Nucleus accumbens (tissue), 56 donors: ENCODE data around the gene REC8.
A peak's percentile ranks its signal among the peaks of the same experiment; 100 is the strongest.

Experiments
- DNase-seq, 56 donors: peaks; one replicate each; lab custom pipeline; 2025; lab: John Stamatoyannopoulos, UW

REC8 gene, protein sequence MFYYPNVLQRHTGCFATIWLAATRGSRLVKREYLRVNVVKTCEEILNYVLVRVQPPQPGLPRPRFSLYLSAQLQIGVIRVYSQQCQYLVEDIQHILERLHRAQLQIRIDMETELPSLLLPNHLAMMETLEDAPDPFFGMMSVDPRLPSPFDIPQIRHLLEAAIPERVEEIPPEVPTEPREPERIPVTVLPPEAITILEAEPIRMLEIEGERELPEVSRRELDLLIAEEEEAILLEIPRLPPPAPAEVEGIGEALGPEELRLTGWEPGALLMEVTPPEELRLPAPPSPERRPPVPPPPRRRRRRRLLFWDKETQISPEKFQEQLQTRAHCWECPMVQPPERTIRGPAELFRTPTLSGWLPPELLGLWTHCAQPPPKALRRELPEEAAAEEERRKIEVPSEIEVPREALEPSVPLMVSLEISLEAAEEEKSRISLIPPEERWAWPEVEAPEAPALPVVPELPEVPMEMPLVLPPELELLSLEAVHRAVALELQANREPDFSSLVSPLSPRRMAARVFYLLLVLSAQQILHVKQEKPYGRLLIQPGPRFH

DNA sequence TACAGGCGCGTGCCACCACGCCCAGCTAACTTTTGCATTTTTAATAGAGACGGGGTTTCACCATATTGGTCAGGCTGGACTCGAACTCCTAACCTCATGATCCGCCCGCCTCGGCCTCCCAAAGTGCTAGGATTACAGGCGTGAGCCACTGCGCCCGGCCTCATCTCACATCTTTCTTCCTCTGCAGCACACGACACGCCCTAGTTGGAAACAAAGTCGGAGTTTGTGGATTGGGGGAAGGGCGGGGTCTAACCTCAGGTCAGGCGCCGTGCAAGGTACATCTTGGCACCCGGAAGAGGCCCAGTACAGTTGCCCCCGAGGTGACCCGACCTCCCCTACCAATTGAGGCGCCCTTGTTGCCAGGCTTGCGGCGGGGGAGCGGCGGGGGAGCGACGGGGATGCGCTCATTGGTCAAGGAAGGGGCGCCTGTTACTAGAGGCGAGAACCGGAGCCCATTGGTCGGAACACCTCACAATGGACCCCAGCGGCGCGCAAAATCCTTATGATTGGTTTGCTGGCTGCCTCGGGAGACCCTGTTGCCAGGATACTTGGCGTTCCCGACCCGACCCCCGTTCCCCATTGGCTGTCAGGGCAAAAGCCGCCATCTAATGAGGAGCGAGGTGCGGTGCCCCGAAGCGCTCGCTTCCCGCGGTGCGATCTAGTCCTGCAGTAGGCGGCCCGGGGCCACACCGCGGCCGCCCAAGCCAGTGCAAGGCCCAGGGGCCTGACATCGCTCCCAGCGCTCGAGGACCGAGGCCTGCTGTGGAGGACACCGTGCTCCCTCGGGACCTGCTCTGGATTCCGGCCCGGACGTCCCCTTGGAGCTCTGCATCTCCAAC is at the start of gene REC8:
Gene REC8 (plus strand): TSS at position 659 of the 839 bp plus-strand sequence. CDS start 473 bp downstream, outside the sequence.
- peak; percentile 51 to 98 (median 90) for DNase-seq

DNA sequence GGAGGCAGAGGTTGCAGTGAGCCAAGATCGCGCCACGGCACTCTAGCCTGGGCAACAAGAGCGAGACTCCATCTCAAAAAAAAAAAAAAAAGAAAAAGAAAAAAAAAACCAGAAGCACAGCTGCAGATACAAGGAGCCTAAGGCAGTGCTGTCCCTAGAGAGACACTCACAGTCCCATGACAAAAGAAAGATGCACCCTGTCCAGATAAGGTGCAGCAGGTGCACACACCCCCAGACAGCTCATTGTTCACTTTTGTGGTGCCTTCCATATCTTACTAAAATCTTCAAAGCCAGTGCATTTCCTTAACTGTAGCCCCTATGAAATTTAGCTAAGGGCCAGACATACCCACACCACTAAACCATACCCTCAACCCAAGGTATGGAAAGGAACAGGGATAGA is 49.5 kb upstream of the REC8 start:
- DNase-seq = no peak

DNA sequence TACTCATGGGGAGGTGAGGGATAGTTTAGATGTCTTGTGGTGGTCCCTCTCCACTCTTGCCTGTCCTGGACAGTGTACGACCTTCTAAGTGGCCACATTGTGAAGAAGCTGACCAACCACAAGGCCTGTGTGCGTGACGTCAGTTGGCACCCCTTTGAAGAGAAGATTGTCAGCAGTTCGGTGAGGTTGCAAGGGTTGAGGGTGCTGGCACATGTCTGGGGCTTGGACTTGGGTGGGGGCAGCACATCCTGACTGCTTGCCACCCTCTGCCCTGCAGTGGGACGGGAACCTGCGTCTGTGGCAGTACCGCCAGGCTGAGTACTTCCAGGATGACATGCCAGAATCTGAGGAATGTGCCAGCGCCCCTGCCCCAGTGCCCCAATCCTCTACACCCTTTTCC is 49.0 kb upstream of the REC8 start:
- DNase-seq = no peak

DNA sequence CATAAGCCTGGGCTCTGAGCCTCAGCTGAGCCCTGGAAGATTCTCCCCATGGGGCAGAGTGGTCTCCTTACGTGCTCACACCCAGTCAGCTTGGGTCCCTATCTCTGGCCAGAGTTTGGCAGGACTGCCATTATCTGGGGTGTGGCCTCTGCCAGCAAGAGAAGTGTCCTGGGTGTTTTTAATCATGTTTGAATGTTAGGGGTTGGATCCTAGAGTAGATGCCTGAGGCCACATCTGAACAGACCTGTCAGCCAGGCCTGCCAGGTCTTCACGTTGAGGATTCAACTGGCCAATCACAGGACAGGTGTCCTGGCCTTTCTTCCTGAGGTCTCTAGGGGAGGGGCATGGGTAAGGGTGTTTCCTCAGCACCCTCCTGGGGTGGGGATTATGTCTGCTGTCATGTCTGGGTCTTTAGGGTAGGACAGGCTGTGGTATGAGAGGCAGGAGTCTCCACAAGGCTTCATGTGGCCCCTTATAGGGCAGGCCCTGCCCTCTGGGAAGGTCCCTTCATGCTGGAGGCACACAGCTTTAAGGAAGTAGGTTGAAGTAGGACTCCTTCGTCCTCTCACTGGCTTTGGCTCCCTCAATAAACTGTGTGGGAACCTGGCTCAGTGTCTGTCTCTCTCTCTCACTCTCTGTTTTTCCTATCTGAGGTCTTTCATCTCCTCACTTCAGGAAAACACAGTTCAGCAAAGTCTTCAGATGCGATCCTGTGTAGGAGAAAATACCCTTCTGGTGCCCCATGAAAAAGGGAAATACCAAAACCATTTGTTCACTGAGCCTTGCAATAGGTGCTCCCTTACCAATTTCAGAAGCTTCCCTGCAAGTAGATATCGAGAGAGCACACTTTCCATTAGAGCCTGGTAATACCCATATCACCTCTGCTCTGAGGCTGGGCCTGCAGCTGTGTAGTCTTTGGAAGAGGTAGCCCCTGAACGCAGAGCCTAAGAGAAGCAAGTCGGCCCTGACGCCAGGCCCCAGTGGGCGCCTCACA is 48.2 kb upstream of the REC8 start:
- DNase-seq = no peak

DNA sequence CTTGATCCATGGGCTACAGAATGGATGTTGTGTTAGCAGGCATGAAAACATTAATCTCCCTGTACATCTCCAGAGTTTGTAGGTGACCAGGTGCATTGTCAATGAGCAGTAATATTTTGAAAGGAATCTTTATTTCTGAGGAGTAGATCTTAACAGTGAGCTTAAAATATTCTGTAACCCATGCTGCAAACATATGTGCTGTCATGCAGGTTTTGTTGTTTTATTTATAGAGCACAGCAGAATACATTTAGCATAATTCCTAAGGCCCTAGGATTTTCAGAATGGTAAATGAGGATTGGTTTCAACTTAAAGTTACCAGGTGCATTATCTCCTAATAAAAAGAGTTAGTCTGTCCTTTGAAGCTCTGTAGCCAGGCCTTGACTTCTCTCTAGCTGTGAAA is 44.9 kb upstream of the REC8 start:
- no peak for DNase-seq

DNA sequence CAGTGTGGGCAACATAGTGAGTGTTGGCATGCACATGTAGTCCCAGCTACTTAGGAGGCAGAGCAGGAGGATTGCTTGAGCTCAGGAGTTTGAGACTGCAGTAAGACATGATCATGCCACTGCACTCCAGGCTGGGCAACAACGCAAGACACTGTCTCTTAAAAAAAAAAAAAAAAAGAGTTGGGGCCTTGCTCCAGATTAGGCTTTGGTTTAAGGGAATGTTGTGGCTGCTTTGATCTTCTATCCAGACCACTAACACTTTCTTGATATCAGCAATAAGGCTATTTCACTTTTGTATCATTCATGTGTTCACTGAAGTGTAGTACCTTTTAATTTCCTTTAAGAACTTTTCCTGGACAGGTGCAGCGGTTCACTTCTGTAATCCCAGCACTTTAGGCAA is 44.2 kb upstream of the REC8 start:
- no peak for DNase-seq

DNA sequence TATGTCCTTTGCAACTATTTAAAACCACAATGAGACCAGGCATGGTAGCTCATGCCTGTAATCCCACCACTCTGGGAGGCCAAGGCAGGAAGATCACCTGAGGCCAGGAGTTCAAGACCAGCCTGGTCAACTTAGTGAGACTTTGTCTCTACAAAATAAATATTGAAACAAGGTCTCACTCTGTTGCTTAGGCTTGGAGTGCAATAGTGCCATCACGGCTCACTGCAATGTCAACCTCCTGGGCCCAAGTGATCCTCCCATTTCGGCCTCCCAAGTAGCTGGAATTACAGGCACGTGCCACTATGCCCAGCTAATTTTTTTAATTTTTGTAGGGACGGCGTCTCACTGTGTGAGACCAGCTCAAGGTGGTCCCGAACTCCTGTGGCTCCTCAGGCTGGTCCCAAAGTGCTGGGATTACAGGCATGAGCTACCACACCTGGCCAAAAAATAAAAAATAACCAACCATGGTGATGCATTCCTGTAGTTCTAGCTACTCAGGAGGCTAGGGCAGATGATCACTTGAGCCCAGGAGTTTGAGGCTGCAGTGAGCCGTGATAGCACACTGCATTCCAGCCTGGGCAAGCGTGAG is 42.4 kb upstream of the REC8 start:
- DNase-seq = no peak

DNA sequence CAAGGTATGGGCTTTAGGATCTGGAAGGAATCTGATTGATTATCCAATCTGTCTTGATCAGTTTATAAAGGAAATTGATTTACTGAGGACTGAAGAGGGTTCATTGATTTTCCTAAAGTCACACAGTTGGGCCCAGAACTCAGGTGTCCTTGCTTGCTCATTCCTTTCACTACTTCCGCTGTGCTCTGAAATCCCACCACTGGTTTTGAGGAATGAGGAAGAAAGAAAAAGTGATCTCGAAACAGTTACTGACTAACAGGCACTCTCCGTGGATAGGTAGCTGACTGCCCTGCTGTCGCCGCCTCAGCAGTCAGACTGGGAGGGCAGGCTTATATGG is 41.5 kb upstream of the REC8 start, which contains the start of gene FITM1:
Gene FITM1 (plus strand): TSS at position 280 of the 337 bp plus-strand sequence. CDS start 905 bp downstream, outside the sequence.
- DNase-seq = no peak

DNA sequence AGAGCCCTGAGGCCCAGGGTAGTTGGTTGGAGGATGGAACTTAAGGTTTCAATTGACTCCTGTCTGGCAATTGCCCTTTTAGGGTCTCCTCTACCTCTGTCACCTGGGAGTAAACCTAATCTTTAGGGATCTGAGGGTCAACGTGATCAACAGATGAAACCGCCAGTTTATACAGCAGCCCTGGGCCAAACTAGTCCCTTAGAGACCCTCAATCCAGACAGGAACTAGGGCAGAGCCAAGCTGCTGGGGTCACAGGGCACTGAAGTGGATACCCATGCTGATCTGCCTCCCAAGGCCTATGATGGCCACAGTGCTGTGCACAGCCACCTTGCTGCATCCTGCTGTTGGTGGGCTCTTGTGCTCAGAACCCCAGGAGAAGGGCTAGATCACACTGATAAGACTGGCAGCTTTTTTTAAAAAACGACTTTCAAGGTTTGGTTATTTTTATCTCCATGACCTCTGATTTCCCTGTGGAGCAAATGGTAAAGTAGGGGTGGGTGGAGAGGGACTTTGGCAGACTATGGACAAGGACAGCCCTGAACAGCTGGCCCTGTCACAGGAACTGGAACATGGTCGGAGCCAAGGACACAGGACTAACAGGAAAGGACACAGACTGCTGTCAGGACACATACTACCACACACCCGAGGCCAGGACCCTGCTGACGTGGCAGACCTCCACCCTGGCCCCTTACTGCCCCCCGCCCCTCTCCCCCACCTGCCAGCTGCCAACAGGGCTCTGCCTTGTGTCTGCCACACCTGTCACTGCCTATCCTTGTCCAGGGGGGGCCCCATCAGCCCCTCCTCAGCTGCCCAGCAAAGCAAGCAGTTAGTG is 40.9 kb upstream of the REC8 start:
- DNase-seq = no peak

DNA sequence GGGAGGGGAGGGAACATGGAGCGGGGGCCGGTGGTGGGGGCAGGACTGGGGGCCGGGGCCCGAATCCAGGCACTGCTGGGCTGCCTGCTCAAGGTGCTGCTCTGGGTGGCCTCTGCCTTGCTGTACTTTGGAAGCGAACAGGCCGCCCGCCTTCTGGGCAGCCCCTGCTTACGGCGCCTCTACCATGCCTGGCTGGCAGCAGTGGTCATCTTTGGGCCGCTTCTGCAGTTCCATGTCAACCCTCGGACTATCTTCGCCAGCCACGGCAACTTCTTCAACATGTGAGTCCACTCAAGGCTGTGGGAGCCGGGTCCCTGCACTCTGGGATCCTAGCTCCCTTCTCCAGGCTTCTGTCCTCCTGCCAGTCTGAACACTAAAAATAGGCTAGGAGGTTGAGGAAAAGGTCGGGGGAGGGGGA is 40.3 kb upstream of the REC8 start:
- no peak for DNase-seq

DNA sequence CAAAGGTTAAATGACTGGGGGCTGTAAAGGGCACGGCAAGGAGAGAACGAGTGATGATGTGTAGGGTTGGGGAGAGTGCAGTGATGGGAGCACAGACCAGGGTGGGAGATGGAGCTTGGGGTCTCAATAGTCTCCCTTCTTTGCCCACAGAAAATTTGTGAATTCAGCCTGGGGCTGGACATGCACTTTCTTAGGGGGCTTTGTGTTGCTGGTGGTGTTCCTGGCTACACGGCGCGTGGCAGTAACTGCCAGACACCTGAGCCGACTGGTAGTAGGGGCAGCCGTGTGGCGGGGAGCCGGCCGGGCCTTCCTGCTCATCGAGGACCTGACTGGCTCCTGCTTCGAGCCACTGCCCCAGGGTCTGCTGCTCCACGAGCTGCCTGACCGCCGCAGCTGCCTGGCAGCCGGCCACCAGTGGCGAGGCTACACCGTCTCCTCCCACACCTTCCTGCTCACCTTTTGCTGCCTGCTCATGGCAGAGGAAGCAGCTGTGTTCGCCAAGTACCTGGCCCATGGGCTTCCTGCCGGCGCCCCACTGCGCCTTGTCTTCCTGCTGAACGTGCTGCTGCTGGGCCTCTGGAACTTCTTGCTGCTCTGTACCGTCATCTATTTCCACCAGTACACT is 39.7 kb upstream of the REC8 start:
- DNase-seq = no peak

DNA sequence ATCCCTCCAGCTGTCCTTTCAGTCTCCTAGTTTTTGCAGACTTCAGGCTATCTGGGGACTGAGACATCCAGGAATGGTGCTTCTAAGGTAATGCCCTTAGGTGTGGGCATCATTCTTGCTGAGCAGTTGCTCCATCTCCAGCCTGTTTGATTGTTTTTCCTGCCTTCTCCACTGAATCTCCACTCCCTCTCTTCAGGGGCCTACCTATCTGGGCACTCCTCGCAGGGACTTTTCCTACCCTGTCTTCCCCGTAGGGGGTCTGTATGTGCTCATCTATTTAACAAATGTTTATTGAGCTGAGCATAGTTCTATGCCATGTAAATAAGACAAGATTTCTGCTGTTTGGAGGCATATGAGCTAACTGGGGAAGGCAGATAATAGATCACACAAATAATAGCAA is 38.9 kb upstream of the REC8 start:
- no peak for DNase-seq

DNA sequence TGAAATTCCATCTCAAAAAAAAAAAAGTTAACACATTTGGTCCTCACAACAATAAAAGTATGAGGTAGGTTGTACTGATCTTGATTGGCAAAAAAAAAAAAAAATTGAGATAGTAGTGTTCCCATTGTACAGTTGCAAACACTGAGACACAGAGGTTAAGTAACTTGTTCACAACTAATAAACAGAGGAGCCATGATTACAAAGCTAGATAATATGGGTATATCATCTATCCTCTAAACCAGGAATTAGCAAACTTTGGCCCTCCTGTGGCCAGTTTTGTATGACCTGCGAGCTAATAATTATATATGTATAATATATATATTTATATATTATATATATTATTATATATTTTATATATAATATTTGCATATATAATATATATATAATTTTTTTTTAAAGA is 38.1 kb upstream of the REC8 start:
- no peak for DNase-seq

DNA sequence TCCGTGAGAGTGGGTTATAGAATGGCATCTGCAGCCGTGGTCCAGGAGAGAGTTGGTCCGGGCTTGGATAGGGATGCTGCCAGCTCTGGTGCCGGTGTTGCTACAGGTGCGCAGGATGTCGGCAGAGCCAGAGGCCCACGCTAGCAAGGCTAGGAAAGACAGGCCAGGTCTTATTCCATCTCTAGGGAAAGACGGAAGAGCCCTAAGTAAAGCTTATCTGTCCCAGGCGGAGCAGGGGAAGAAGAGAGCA is 36.4 kb upstream of the REC8 start:
- peak in 2 of 56 donors; percentile 44 to 49 for DNase-seq

DNA sequence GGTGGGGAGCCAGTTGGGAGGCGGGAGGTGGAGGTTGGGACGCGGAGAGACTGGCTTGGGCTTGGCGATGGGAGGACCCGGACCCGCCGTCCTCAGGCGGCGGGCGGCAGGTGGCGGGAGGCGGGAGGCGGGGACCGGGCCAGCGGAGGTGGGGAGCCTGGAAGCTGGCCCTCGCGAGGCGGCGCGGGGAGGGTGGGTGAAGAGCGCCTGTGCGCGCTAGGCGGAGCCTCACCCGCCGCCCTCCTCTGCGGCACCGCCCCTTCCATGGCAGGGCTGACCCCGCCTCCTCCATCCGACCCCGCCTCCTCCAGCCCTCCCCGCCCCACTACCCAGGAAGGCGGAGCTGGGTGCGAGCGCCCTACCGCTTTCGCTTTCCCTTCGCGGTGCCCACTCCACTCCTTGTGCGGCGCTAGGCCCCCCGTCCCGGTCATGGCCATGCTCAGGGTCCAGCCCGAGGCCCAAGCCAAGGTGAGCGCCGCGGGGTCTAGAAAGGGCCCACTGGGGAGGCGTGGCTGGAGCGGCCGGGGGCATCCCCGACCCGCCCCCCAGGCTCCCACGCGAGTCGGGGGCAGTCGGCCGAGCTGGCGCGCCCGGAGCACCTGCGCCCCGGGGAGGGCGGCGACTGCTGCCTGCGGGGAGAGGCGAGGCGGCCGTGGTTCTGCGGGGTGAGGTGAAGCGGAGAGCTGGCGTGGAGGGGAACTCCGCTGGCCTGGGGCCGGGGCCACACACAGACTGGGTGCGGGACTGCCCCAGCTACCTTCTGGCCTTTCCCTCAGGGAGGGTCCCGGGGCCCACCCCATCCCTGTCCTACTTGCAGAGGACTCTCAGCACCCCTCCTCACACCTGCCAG is 35.8 kb upstream of the REC8 start, which contains the start of gene PSME1:
Gene PSME1 (plus strand): TSS at position 361 of the 850 bp plus-strand sequence. CDS start 69 bp downstream, at position 430.
- DNase-seq = peak; percentile 48 to 95 (median 89)

DNA sequence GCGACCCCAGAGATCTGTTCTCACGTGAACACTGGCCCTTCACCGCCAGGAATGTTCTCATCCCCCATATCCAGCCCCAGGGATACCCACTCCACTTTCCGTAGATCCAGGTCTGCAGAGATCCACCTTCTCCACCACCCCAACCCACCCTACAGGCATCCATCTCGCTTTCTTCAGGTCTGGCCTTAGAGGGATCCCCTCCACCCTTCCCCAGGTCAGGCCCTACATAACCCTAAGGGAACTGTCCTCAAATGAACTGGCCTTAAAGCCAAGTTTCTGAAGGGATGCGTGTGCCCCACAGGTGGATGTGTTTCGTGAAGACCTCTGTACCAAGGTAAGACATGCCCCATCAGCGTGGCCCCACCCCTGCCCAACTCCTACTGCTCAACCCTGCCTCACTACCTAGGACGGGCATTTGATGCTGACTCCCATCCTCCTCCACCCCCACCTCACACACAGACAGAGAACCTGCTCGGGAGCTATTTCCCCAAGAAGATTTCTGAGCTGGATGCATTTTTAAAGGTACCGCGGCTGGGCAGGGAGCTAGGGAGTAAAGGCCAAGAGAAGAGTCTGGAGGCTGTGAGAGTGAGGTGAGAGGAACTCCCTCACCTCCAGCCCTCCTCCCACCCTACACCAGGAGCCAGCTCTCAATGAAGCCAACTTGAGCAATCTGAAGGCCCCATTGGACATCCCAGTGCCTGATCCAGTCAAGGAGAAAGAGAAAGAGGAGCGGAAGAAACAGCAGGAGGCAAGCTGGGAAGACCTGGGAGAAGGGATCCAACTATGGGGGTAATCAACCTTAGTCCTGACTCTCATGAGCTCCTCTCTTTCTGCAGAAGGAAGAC is 35.0 kb upstream of the REC8 start:
- no peak for DNase-seq
